MM.1S (cell line): Measurements from ENCODE around the gene DBNL.
"Not testable (repeated sequence)": the region's sequence is repeated elsewhere in the genome, so short reads cannot be mapped to it uniquely, and the experiment has no call there.

Source experiments
- EZH2 ChIP-seq: fragments of 300-600 bp; sonication (generic); optimal IDR thresholded peaks from 2 replicates; pipeline ENCODE3; 2017; ENCODE audit warnings: low read depth, mild to moderate bottlenecking, antibody characterized with exemption, low read length, mixed read lengths
- EZH2phosphoT487 ChIP-seq: fragments of 300-600 bp; sonication (generic); IDR thresholded peaks from 2 replicates; pipeline ENCODE4 v1.6.1; 2018; ENCODE audit warnings: antibody characterized with exemption, low read length
- TF ChIP-seq, protein P1 (sequence below): fragments of 300-600 bp; sonication (generic); IDR thresholded peaks from 2 replicates; pipeline ENCODE4 v1.5.1; 2016; ENCODE audit warnings: antibody characterized with exemption, low read length, mixed read lengths

DNA sequence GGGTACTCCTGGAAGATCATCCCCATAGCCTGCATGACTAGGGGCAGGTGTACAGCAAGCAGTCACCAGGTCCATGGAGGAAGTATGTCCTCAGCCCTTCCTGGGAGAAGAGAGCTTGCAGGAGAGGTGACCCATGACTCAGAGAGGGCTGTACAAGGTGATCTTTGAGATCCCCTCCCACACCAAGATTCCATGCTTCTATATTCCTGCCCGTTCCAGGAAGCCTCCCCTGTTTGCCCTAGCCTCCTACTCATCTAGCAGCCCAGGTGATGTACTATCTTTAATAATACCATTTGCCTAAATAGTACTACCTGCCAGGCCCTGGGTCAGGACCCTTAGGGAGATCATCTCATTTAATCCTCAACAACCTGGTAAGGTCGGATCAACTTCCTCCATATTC is 6.6 kb upstream of the DBNL start:
- TF ChIP-seq, protein P1, sequence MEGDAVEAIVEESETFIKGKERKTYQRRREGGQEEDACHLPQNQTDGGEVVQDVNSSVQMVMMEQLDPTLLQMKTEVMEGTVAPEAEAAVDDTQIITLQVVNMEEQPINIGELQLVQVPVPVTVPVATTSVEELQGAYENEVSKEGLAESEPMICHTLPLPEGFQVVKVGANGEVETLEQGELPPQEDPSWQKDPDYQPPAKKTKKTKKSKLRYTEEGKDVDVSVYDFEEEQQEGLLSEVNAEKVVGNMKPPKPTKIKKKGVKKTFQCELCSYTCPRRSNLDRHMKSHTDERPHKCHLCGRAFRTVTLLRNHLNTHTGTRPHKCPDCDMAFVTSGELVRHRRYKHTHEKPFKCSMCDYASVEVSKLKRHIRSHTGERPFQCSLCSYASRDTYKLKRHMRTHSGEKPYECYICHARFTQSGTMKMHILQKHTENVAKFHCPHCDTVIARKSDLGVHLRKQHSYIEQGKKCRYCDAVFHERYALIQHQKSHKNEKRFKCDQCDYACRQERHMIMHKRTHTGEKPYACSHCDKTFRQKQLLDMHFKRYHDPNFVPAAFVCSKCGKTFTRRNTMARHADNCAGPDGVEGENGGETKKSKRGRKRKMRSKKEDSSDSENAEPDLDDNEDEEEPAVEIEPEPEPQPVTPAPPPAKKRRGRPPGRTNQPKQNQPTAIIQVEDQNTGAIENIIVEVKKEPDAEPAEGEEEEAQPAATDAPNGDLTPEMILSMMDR: not testable (repeated sequence)
- TF ChIP-seq EZH2phosphoT487, EZH2: not testable (repeated sequence)
